ENCODE data around the gene OR51A7. TPM values are rescaled to one million over a fixed set of nuclear protein-coding genes. Genes with fewer than 3 reads are reported as not detected.
"Not testable (repeated sequence)": the region's sequence is repeated elsewhere in the genome, so short reads cannot be mapped to it uniquely, and the experiment has no call there.

Gene OR51A7
- total RNA-seq, result not detected

GRCh38 chr11:4903484-4903883 is at the start of gene OR51A7:
OR51A7 (plus strand) TSS chr11:4903783; CDS start chr11:4907370, 3,587 bp downstream.
- intact Hi-C loops (cut with DNase I; ENCODE audit: low total_unique reads), result no loop called here
- H3K4me3 ChIP-seq (ENCODE audit: low read depth, poor library complexity, severe bottlenecking), result no peak within 1 kb of the TSS
- no peak for TF ChIP-seq POLR2A (IDR thresholded peaks at IDR 0.05)
- no peak for TF ChIP-seq CTCF (IDR thresholded peaks at IDR 0.05)
- no peak for DNase-seq (ENCODE audit: low spot score in 2 of 2)

GRCh38 chr11:4854286-4854685 is 49.3 kb upstream of the OR51A7 start:
- intact Hi-C loops (cut with DNase I; ENCODE audit: low total_unique reads); DNase-seq (ENCODE audit: low spot score in 2 of 2): not testable (repeated sequence)
- 86 to 87% methylated on average over 7 of the region's 7 CpGs for WGBS, 2 donors

GRCh38 chr11:4862447-4863236 is 40.9 kb upstream of the OR51A7 start:
- TF ChIP-seq CTCF (IDR thresholded peaks at IDR 0.05) (no peak), POLR2A (IDR thresholded peaks at IDR 0.05) (no peak)

More at GRCh38 chr11:4854286-4854685, 49.3 kb upstream of the OR51A7 start:
- not testable (repeated sequence) for H3K4me3 ChIP-seq (ENCODE audit: low read depth, poor library complexity, severe bottlenecking)

GRCh38 chr11:4863876-4864275 is 39.7 kb upstream of the OR51A7 start:
- WGBS, 2 donors, result 60 to 70% methylated on average over 4 of the region's 4 CpGs
- intact Hi-C loops (cut with DNase I; ENCODE audit: low total_unique reads), result no loop called here
- no peak for DNase-seq (ENCODE audit: low spot score in 2 of 2)
- H3K4me3 ChIP-seq (ENCODE audit: low read depth, poor library complexity, severe bottlenecking), result no peak overlapping the region
- no peak for TF ChIP-seq POLR2A (IDR thresholded peaks at IDR 0.05)
- no peak for TF ChIP-seq CTCF (IDR thresholded peaks at IDR 0.05)

More at GRCh38 chr11:4862447-4863236, 40.9 kb upstream of the OR51A7 start:
- no peak for DNase-seq (ENCODE audit: low spot score in 2 of 2)
- intact Hi-C loops (cut with DNase I; ENCODE audit: low total_unique reads), result no loop called here
- H3K4me3 ChIP-seq (ENCODE audit: low read depth, poor library complexity, severe bottlenecking), result no peak overlapping the region

- 45 to 49% methylated on average over 1 of the region's 1 CpG for WGBS, 2 donors
- no peak for TF ChIP-seq POLR2A (IDR thresholded peaks at IDR 0.05)
- no peak for TF ChIP-seq CTCF (IDR thresholded peaks at IDR 0.05)
- intact Hi-C loops (cut with DNase I; ENCODE audit: low total_unique reads), result no loop called here
- no peak overlapping the region for H3K4me3 ChIP-seq (ENCODE audit: low read depth, poor library complexity, severe bottlenecking)
- DNase-seq (ENCODE audit: low spot score in 2 of 2), result no peak
Observed at GRCh38 chr11:4865855-4866254, 37.7 kb upstream of the OR51A7 start.

GRCh38 chr11:4881188-4881587 is 22.4 kb upstream of the OR51A7 start:
- DNase-seq (ENCODE audit: low spot score in 2 of 2), result no peak
- TF ChIP-seq POLR2A (IDR thresholded peaks at IDR 0.05) (no peak), CTCF (IDR thresholded peaks at IDR 0.05) (no peak)
- intact Hi-C loops (cut with DNase I; ENCODE audit: low total_unique reads), result no loop called here
- no peak overlapping the region for H3K4me3 ChIP-seq (ENCODE audit: low read depth, poor library complexity, severe bottlenecking)
- 82 to 86% methylated on average over 4 of the region's 4 CpGs for WGBS, 2 donors

Data from lower leg skin (tissue), 4 donors.